GM23338 (cell line): ENCODE data around the gene GALNT9. TPM values are rescaled to one million over a fixed set of nuclear protein-coding genes. Genes with fewer than 3 reads are reported as not detected.

Source experiments
- ATAC-seq: fragments of 200-7000 bp; cut with Tn5 transposase; 3 replicates; pipeline ENCODE4 v1.9.1; 2020
- DNase-seq: peaks from one replicate; pipeline ENCODE4 v3.0.0-alpha.2; 2015; ENCODE audit warnings: low spot score
- H2AFZ ChIP-seq: fragments of 200-600 bp; sonication (generic); 2 replicates; pipeline ENCODE4 v1.8.0; 2016; ENCODE audit warnings: antibody characterized with exemption, mild to moderate bottlenecking, moderate library complexity
- H3F3A ChIP-seq: fragments of 200-600 bp; sonication (generic); replicated peaks from 2 replicates; pipeline ENCODE4 v1.8.0; 2017; ENCODE audit warnings: antibody characterized with exemption, mixed run types, low read depth
- H3K27ac ChIP-seq: fragments of 200-600 bp; sonication (generic); 2 replicates; pipeline ENCODE4 v1.6.1; 2016; ENCODE audit warnings: low read depth
- H3K27me3 ChIP-seq: fragments of 200-600 bp; sonication (generic); 2 replicates; pipeline ENCODE4 v1.8.0; 2016; ENCODE audit warnings: mild to moderate bottlenecking, mixed run types, moderate library complexity; ENCODE audit not compliant: insufficient read depth
- H3K36me3 ChIP-seq: fragments of 200-600 bp; sonication (generic); 2 replicates; pipeline ENCODE4 v1.8.0; 2016; ENCODE audit warnings: mild to moderate bottlenecking; ENCODE audit not compliant: insufficient read depth
- H3K4me1 ChIP-seq: fragments of 200-600 bp; sonication (generic); 2 replicates; pipeline ENCODE4 v1.8.0; 2016; ENCODE audit warnings: mild to moderate bottlenecking, moderate library complexity; ENCODE audit not compliant: insufficient read depth
- H3K4me2 ChIP-seq: fragments of 200-600 bp; sonication (generic); 2 replicates; pipeline ENCODE4 v1.7.1; 2017; ENCODE audit warnings: mixed run types
- H3K4me3 ChIP-seq: fragments of 200-600 bp; sonication (generic); 2 replicates; pipeline ENCODE4 v1.6.1; 2016; ENCODE audit warnings: mixed run types
- H3K79me2 ChIP-seq: fragments of 200-600 bp; sonication (generic); replicated peaks from 2 replicates; pipeline ENCODE4 v1.8.0; 2017; ENCODE audit warnings: mild to moderate bottlenecking; ENCODE audit not compliant: insufficient read depth
- H3K9me2 ChIP-seq: fragments of 200-600 bp; sonication (generic); 2 replicates; pipeline ENCODE4 v1.8.0; 2017; ENCODE audit not compliant: insufficient read depth
- H4K20me1 ChIP-seq: fragments of 200-600 bp; sonication (generic); replicated peaks from 2 replicates; pipeline ENCODE4 v1.8.0; 2017; ENCODE audit warnings: mild to moderate bottlenecking; ENCODE audit not compliant: insufficient read depth
- H3K27ac Mint-ChIP-seq: 2 replicates; pipeline ENCODE4 v1.8.0; 2020; ENCODE audit warnings: inconsistent platforms, mild to moderate bottlenecking, moderate library complexity, mixed read lengths
- H3K27me3 Mint-ChIP-seq: 3 replicates; pipeline ENCODE4 v1.8.0; 2022; ENCODE audit warnings: low read depth, mild to moderate bottlenecking, moderate library complexity, mixed read lengths, inconsistent platforms; ENCODE audit not compliant: insufficient read depth, poor library complexity
- H3K36me3 Mint-ChIP-seq: 3 replicates; pipeline ENCODE4 v1.8.0; 2021; ENCODE audit warnings: low read depth, mild to moderate bottlenecking, inconsistent platforms, moderate library complexity, mixed read lengths
- H3K4me1 Mint-ChIP-seq: 3 replicates; pipeline ENCODE4 v1.8.0; 2020; ENCODE audit warnings: mild to moderate bottlenecking, inconsistent platforms, mixed read lengths
- H3K4me3 Mint-ChIP-seq: 3 replicates; pipeline ENCODE4 v1.8.0; 2021; ENCODE audit warnings: moderate library complexity, mild to moderate bottlenecking, inconsistent platforms, mixed read lengths
- H3K9me3 Mint-ChIP-seq: 3 replicates; pipeline ENCODE4 v1.8.0; 2020; ENCODE audit warnings: moderate library complexity, mild to moderate bottlenecking, inconsistent platforms, mixed read lengths
- CREB1 ChIP-seq: fragments of 250-450 bp; sonication (Bioruptor Pico); IDR thresholded peaks from 2 replicates; pipeline ENCODE4 v1.5.0; 2020; ENCODE audit warnings: low read depth, mild to moderate bottlenecking, moderate library complexity
- CTCF ChIP-seq, 2 experiments: fragments of 200-600 bp in 1 of 2; sonication (generic) in 1 of 2; conservative IDR thresholded peaks; 2 replicates each; pipeline versions ENCODE4 v1.5.1 to v1.6.1; 2016 to 2017; ENCODE audit warnings: antibody characterized with exemption in 2 of 2, low read depth in 2 of 2, mild to moderate bottlenecking in 2 of 2, moderate library complexity in 1 of 2
- ETS1 ChIP-seq: IDR thresholded peaks from 2 replicates; pipeline ENCODE4 v1.6.1; 2016; ENCODE audit warnings: antibody characterized with exemption
- EZH2 ChIP-seq: fragments of 200-600 bp; sonication (generic); IDR thresholded peaks from one replicate; pipeline ENCODE4 v1.8.0; 2017; ENCODE audit warnings: antibody characterized with exemption, mild to moderate bottlenecking, low read depth; ENCODE audit not compliant: unreplicated experiment
- EZH2phosphoT487 ChIP-seq: fragments of 200-600 bp; sonication (generic); IDR thresholded peaks from one replicate; pipeline ENCODE4 v1.8.1; 2018; ENCODE audit warnings: antibody characterized with exemption; ENCODE audit not compliant: unreplicated experiment
- JUNB ChIP-seq: IDR thresholded peaks from one replicate; pipeline ENCODE4 v1.6.1; 2016; ENCODE audit warnings: antibody characterized with exemption; ENCODE audit not compliant: unreplicated experiment
- NANOG ChIP-seq: IDR thresholded peaks from 2 replicates; pipeline ENCODE4 v1.6.1; 2016; ENCODE audit warnings: antibody characterized with exemption, borderline replicate concordance
- POLR2AphosphoS5 ChIP-seq: IDR thresholded peaks from 2 replicates; pipeline ENCODE4 v1.6.1; 2016; ENCODE audit warnings: antibody characterized with exemption, low read depth
- REST ChIP-seq: IDR thresholded peaks from one replicate; pipeline ENCODE4 v1.6.1; 2018; ENCODE audit warnings: antibody characterized with exemption; ENCODE audit not compliant: unreplicated experiment
- STAT1 ChIP-seq: IDR thresholded peaks from one replicate; pipeline ENCODE4 v1.6.1; 2016; ENCODE audit warnings: antibody characterized with exemption; ENCODE audit not compliant: unreplicated experiment
- ZNF114 ChIP-seq: fragments of 250-450 bp; sonication (Bioruptor Pico); IDR thresholded peaks from 2 replicates; pipeline ENCODE4 v1.5.0; 2020; ENCODE audit warnings: mild to moderate bottlenecking, moderate library complexity
- ZNF331 ChIP-seq: fragments of 250-450 bp; sonication (Bioruptor Pico); IDR thresholded peaks from 2 replicates; pipeline ENCODE4 v1.5.0; 2020; ENCODE audit warnings: low read depth, mild to moderate bottlenecking, moderate library complexity
- ZNF462 ChIP-seq: fragments of 250-450 bp; sonication (Bioruptor Pico); IDR thresholded peaks from 2 replicates; pipeline ENCODE4 v1.5.0; 2020; ENCODE audit warnings: mild to moderate bottlenecking, moderate library complexity
- polyA plus RNA-seq: library from polyadenylated mRNA; unstranded; fragments of >200 nt; fragmentation: Nextera tagmentation; extraction: Ambion mirVana; gene quantifications from 2 replicates; pipeline ENCODE4 v1.2.1, GENCODE V29; 2016
- total RNA-seq: library from RNA; depleted of rRNA; stranded (reverse); fragments of >200 nt; shearing (Covaris generic); gene quantifications from 2 replicates; pipeline ENCODE4 v1.2.3, GENCODE V29; 2014

Gene GALNT9
- total and polyA plus RNA-seq, 2 experiments from 2014 or later = 0.81 to 2.5 TPM

- no peak overlapping the region for H2AFZ ChIP-seq
- ATAC-seq (no peak), DNase-seq (no peak)
- no peaks in the 10 kb centered on the region for H3K4me1 ChIP-seq
- no peaks in the 10 kb centered on the region for H3K79me2 ChIP-seq
- H3K9me2 ChIP-seq = no peaks in the 10 kb centered on the region
- H3K27me3 Mint-ChIP-seq = no peaks in the 10 kb centered on the region
- H3K27ac ChIP-seq = no peak overlapping the region
- no peaks in the 10 kb centered on the region for H3K4me1 Mint-ChIP-seq
- no peaks in the 10 kb centered on the region for H3K36me3 ChIP-seq
- no peaks in the 10 kb centered on the region for H4K20me1 ChIP-seq
- H3K4me3 ChIP-seq = no peak overlapping the region
- TF ChIP-seq REST (no peak), ZNF114 (CRISPR knock-in tag) (no peak), POLR2AphosphoS5 (no peak), NANOG (no peak), STAT1 (no peak), CTCF (conservative IDR thresholded peaks at IDR 0.05; ENCODE audit: low read depth in 2 of 2) (no peak), ZNF331 (CRISPR knock-in tag) (no peak), ZNF462 (no peak), JUNB (no peak), CREB1 (no peak), EZH2phosphoT487 (no peak), EZH2 (no peak), ETS1 (no peak)
- H3K27me3 ChIP-seq = no peaks in the 10 kb centered on the region
- H3K4me3 Mint-ChIP-seq = no peak overlapping the region
- H3F3A ChIP-seq = 0 out of 2 replicates have a peak, but pooled peaks cover 2% of the 10 kb centered on the region
- no peaks in the 10 kb centered on the region for H3K36me3 Mint-ChIP-seq
- no peak overlapping the region for H3K27ac Mint-ChIP-seq
- no peak overlapping the region for H3K4me2 ChIP-seq
- H3K9me3 Mint-ChIP-seq = no peaks in the 10 kb centered on the region
These were observed 102.3 kb downstream of the GALNT9 start for GRCh38 chr12:132227118-132227517.
